ENCODE results near the gene NEDD4L.

- TF ChIP-seq CTCF (IDR thresholded peaks at IDR 0.05 in 2 of 3, conservative IDR thresholded peaks at IDR 0.05 in 1 of 3; ENCODE audit: control insufficient read depth in 2 of 3, extremely low read depth in 1 of 3, insufficient read depth in 1 of 3, low read depth in 3 of 3, low read length in 3 of 3): no peak
- TF ChIP-seq ATF2 (IDR thresholded peaks at IDR 0.05; ENCODE audit: low read length): no peak
- no peak for TF ChIP-seq BCL3 (IDR thresholded peaks at IDR 0.05; ENCODE audit: borderline replicate concordance, insufficient read depth, low read depth, low read length, poor library complexity, severe bottlenecking)
- no peak for TF ChIP-seq CBX5 (IDR thresholded peaks at IDR 0.05; ENCODE audit: low read depth)
- TF ChIP-seq CUX1 (IDR thresholded peaks at IDR 0.05; ENCODE audit: insufficient replicate concordance, low read depth, low read length): no peak
- no peak for TF ChIP-seq POLR2AphosphoS5 (IDR thresholded peaks at IDR 0.05; ENCODE audit: low read length)
These were observed 357.2 kb downstream of the NEDD4L start for GRCh38 chr18:58401191-58401590.
